GM20000 (cell line): ENCODE results near the gene HDLBP.
"Not testable (repeated sequence)": the region's sequence is repeated elsewhere in the genome, so short reads cannot be mapped to it uniquely, and the experiment has no call there.

Experiments used
- DNase-seq: peaks from one replicate; pipeline ENCODE4 v3.0.0; 2012; ENCODE audit warnings: low spot score
- TF ChIP-seq, protein P1 (sequence below): IDR thresholded peaks from 2 replicates; pipeline ENCODE4 v1.5.1; 2012; ENCODE audit warnings: mild to moderate bottlenecking, control low read depth; ENCODE audit errors: extremely low read depth, missing control alignments

HDLBP gene

DNA sequence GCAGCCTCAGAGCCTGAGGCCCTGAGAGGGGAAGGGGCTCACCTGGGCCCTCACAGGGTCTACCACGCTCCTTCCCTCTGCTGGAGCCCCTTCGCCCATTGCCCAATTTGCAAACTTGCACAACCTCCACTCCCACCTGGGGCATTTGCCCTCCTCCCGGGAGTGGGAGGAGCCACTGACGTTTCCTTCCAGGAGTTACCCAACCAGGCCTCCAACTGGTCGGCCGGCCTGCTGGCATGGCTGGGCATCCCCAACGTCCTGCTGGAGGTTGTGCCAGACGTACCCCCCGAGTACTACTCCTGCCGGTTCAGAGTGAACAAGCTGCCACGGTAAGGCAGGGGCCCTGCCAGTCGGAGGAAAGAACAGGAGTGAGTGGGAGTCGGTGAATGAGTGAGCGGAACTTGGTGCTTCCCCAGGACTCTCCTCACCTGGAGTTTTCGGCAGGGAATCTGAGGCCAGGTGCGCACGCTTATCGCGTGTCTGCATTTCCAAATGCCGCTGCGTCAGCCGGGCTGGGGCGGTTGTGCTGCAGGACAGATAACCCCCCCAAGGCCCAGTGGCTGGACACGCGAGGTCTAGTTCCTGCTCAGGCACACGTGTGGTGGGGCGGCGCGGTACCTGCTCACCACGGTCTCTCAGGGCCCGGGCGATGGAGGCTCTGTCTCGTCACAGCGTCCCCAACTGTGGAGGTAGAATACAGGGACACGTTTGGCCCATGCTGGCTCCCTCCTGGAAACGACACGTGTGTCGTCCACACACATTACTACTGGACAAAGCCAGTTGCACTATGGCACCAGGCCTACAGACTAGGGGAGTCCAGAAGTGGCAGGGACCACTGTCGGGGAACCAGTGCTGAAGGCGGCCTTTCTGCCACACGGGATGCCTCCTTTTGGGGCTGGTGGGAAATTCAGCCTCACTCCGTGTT, 115.3 kb downstream of the HDLBP start:
- DNase-seq: no peak
- TF ChIP-seq, protein P1, sequence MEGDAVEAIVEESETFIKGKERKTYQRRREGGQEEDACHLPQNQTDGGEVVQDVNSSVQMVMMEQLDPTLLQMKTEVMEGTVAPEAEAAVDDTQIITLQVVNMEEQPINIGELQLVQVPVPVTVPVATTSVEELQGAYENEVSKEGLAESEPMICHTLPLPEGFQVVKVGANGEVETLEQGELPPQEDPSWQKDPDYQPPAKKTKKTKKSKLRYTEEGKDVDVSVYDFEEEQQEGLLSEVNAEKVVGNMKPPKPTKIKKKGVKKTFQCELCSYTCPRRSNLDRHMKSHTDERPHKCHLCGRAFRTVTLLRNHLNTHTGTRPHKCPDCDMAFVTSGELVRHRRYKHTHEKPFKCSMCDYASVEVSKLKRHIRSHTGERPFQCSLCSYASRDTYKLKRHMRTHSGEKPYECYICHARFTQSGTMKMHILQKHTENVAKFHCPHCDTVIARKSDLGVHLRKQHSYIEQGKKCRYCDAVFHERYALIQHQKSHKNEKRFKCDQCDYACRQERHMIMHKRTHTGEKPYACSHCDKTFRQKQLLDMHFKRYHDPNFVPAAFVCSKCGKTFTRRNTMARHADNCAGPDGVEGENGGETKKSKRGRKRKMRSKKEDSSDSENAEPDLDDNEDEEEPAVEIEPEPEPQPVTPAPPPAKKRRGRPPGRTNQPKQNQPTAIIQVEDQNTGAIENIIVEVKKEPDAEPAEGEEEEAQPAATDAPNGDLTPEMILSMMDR: no peak

DNA sequence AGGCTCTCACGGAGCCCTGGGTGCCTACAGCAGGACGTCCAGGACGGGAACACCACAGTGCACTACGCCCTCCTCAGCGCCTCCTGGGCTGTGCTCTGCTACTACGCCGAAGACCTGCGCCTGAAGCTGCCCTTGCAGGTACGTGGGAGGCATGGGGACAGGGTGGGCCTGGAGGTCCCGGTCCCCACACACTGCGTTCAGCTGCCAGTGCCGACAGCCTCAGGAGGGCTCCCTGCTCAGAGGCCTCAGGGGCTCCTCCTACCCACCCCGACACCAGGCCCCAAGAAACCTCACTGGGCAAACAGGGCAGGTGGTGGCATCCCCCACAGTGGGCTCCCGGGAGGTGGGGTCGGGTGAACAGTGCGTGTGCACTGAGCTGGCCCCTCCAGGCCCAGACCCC, 116.2 kb downstream of the HDLBP start:
- DNase-seq: no peak
- TF ChIP-seq, protein P1: no peak

DNA sequence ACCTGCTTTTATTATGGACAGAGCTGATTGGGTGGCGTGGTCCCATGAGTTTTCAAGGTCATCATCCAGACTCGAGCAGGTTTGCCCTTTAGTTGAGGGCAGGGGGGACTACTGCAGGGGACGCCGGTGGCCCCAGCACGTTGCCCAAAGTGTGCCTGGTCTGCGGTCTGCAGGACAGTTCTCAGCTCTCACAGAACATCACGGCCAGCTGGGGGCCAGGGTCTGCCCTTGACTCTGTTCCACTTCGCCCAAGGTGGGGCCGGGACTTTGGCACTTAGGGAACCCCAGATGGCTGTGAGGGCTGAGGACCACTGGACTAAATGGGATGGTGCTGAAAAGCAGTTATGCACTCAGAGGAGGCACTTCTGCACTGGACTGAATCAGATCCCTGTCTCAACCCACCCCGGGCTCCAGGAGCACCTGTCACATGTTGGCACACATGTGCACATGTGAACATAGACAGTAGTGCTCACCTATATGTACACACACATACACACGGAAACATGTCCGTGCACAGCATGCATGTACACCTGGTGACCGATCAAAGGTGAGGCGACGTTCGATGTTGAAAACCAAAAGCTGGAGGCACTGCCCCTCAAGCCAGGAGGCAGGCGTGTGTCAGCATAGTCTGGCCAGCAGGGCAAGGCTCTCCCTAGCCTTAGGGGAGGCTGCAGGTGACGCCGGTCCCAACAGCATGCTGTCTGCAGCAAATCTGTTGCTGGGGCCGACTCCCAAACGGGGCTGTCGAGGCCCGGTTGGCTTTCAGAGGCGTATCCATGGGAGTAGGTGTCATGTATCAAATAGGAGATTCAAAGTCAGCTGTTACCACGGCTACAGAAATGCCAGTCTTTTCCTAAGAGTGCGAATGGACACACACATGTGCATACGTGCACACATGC, 116.8 kb downstream of the HDLBP start:
- no peak for DNase-seq
- TF ChIP-seq, protein P1: no peak

DNA sequence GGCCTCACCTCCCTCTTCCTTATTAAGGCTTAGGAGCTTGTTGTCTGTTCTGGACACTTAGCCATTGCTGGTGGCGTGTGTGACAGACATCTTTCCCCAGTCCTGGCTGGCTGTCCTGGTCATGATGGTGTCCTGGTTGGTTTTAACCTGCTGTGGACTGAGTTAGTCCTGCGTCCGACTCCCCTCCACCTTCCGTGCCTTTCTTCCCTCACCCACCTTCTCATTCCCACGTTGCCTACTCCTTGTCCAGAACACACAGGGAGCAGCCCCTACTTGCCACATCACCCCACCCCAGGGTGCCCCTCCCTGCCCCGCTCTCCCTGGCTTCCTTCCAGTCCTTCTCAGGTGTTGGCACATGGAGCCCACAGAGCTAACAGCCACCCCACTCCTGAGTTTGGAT, 117.5 kb downstream of the HDLBP start:
- DNase-seq: no peak
- TF ChIP-seq, protein P1: no peak

DNA sequence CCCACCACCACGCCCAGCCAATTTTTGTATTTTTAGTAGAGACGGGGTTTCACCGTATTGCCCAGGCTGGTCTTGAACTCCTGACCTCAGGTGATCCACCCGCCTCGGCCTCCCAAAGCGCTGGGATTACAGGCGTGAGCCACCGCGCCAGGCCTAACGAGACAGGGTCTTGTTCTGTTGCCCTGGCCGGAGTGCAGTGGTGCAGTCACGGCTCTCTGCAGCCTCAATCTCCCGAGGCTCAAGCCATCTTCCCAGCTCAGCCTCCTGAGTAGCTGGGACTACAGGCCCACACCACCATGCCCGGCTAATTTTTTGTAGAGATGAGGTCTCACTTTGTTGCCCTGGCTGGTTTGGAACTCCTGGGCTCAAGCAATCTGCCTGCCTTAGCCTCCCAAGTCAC, 118.2 kb downstream of the HDLBP start:
- DNase-seq: not testable (repeated sequence)

DNA sequence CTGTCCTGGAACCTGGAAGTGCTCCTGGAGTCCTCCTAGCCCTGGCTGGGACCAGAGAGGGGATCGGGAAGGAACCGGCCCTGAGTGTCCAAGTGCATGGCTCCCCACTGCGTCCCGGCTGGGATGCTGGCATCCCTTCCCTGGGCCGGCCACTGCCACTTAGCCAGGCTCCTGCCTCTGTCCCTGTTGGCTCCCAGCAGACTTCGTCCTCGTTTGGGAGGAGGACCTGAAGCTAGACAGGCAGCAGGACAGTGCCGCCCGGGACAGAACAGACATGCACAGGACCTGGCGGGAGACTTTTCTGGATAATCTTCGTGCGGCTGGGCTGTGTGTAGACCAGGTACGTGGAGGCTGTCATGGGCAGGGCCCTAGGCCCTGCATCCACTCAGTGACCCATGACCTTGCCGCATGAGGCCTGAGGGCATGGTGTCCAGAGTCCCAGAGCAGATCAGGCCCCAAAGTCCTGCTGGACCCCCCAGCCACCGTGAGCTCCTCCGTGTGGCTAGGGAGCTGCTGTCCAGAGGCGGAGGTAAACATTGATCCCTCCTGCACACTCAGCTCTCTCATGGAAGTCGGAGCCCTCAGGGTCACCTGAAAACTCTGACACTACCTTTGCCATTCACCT, 119.9 kb downstream of the HDLBP start:
- DNase-seq: no peak

DNA sequence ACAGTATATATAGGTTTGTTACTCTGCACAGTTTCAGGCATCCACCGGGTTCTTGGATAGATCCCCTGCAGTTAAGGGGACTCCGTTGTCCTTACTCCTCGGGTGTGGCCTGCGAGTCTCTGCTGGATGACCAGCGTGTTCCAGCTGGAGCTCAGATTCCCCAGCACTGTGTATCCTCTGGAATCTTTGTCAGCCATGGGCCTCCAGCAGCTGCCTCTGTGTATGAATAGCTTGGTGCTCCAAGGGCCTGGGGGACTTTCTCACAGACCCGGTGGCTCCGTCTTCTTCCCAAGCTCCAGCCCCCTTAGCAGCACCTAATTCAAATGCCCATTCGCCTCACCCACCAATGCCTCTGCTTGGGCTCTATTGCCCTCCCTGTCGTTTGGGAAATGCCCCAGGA, 120.7 kb downstream of the HDLBP start:
- TF ChIP-seq, protein P1: no peak

More for the DNA sequence above, 119.9 kb downstream of the HDLBP start:
- TF ChIP-seq, protein P1: no peak

More for the DNA sequence above, 120.7 kb downstream of the HDLBP start:
- DNase-seq: no peak
